Naive thymus-derived CD8-positive, alpha-beta T cell (primary cell): ENCODE data around the gene HUS1B. TPM values are rescaled to one million over a fixed set of nuclear protein-coding genes. Genes with fewer than 3 reads are reported as not detected.
A peak's percentile ranks its signal among the peaks of the same experiment; 100 is the strongest.
"Not testable (repeated sequence)": the region's sequence is repeated elsewhere in the genome, so short reads cannot be mapped to it uniquely, and the experiment has no call there.

Experiments used
- ATAC-seq, 2 donors: fragments of 150-1000 bp; cut with Tn5 transposase in 1 of 2; sonication (Bioruptor Pico), chemical (Tn5 transposase) in 1 of 2; 1 replicate in 1 of 2; 2 replicates in 1 of 2; pipeline ENCODE4 v1.10.0; 2021; ENCODE audit warnings: mild to moderate bottlenecking in 2 of 2, moderate library complexity in 2 of 2
- POLR2A ChIA-PET: fragments of 350-600 bp; sonication (Branson Sonifier 250); formaldehyde crosslinking; loops from one replicate; lab custom pipeline; 2021; ENCODE audit warnings: antibody characterized with exemption; lab: Charles Lee
- DNase-seq, 10 donors: peaks; one replicate each; pipeline versions ENCODE4 v3.0.0 to v3.0.0-alpha.2; 2020 to 2022
- H3K27ac Mint-ChIP-seq, 10 donors: one replicate each; pipeline ENCODE4 v1.8.0; 2020 to 2022; ENCODE audit warnings: mild to moderate bottlenecking in 10 of 10, mixed read lengths in 10 of 10, moderate library complexity in 4 of 10, inconsistent platforms in 1 of 10
- H3K27me3 Mint-ChIP-seq, 5 donors: one replicate each; pipeline ENCODE4 v1.8.0; 2021 to 2022; ENCODE audit warnings: mixed read lengths in 5 of 5
- H3K36me3 Mint-ChIP-seq, 3 donors: one replicate each; pipeline ENCODE4 v1.8.0; 2020 to 2022; ENCODE audit warnings: mixed read lengths in 3 of 3, mild to moderate bottlenecking in 2 of 3, inconsistent platforms in 1 of 3
- H3K4me1 Mint-ChIP-seq, 4 donors: one replicate each; pipeline ENCODE4 v1.8.0; 2021 to 2022; ENCODE audit warnings: mixed read lengths in 4 of 4
- H3K4me3 Mint-ChIP-seq, 10 donors: one replicate each; pipeline ENCODE4 v1.8.0; 2020 to 2022; ENCODE audit warnings: mild to moderate bottlenecking in 10 of 10, mixed read lengths in 10 of 10, moderate library complexity in 6 of 10, inconsistent platforms in 1 of 10
- H3K9me3 Mint-ChIP-seq, 9 donors: one replicate each; pipeline ENCODE4 v1.8.0; 2020 to 2022; ENCODE audit warnings: mixed read lengths in 9 of 9, mild to moderate bottlenecking in 3 of 9, inconsistent platforms in 1 of 9, moderate library complexity in 1 of 9
- polyA plus RNA-seq, 3 donors: library from polyadenylated mRNA; unstranded; fragments of 300-500 nt; fragmentation: Illumina TruSeq; gene quantifications; one replicate each; pipeline ENCODE4 v1.2.3, GENCODE V29; 2021
- total RNA-seq, 8 experiments: library from RNA in 2 of 8; stranded (reverse) in 2 of 8; gene quantifications; one replicate each; pipeline ENCODE4 v1.2.3 and lab custom pipeline; 2021 to 2026

Gene HUS1B
- total RNA-seq = 1 to 10 TPM; 1.6 to 2.5 TPM
- polyA plus RNA-seq = under 1 TPM; 0.58 to 0.89 (median 0.78) TPM
- 0.37 to 1.1 (median 0.68) reads per million in 6 experiments for total RNA-seq (lab: John Stamatoyannopoulos, UW)

DNA sequence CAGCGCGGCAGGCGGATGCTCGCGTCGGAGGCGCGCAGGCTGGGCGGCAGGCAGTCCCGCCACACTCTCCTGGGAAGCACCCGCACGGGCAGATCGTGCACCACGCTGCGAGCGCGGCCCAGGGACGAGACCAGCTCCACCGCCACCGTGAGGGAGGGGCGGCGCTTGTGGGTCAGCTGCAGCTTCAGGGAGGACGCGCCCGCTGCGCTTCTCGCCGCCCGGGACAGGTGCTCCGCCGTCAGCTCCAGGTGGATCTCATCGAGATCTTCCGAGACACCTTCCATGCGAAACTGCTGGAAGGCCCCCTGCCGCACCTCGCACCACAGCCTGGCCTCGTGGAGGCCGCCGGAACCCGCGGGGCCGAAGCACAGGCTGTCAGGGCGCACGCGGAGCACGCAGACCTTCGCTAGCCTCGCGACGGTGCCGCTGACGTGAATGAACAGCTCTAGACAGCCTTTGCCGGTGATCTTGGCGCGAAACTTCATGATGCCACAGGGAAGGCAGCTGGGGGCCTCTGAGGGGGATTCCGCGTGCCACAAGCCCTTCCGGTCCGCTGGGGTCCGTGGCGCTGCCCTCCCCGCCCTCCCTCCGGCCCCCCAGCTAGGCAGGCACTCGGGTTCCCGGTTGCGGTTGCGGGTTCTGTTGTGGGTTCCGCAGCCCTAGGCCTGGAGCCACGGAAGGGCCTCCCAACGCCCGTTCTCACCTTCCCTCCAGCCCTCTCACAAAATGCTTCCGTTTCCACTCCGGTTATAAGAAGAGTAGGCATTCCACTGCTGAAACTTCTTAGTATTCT is at the start of gene HUS1B:
TSS of gene HUS1B (minus strand) at position 641 of the 793 bp plus-strand sequence. CDS start at position 485, 156 bp downstream.
- Mint-ChIP-seq H3K4me1 (peaks cover 33 to 50% (median 42%) of the 10 kb centered on the region in 4 donors), H3K36me3 (peaks cover 17 to 41% (median 40%) of the 10 kb centered on the region in 3 donors), H3K27ac (peak within 1 kb of the TSS in 3 of 10 donors; percentile 17 to 77 (median 21)), H3K9me3 (peaks cover 0 to 5% (median 0%) of the 10 kb centered on the region in 9 donors), H3K27me3 (no peaks in the 10 kb centered on the region), H3K4me3 (no peak within 1 kb of the TSS)
- ATAC-seq = no peak
- DNase-seq = no peak
- POLR2A ChIA-PET = no interaction called here

DNA sequence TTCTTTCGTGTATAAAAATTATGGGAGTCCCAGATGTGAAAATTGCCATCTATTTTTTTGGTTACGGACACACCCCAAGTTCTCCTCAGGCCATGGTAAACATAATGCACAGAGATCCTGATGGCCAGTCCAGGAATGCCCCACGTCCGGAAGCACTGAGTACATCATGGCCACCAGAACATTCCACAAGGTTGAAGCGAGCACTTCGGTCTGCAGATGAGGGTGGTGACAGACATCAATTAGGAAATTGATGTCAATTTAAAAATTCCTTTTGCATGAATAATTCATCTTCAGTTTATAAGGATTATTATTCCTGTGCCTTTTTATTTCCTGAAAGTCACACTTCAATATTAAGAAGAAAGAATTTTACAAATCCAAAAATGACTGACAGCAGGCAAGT is 49.2 kb upstream of the HUS1B start:
- Mint-ChIP-seq H3K27ac (no peak overlapping the region), H3K27me3 (peaks cover 3 to 14% (median 6%) of the 10 kb centered on the region in 5 donors), H3K9me3 (no peaks in the 10 kb centered on the region), H3K4me3 (no peak overlapping the region), H3K36me3 (no peaks in the 10 kb centered on the region), H3K4me1 (peaks cover 5 to 14% (median 8%) of the 10 kb centered on the region in 4 donors)
- POLR2A ChIA-PET = no interaction called here
- DNase-seq (no peak), ATAC-seq (no peak)

DNA sequence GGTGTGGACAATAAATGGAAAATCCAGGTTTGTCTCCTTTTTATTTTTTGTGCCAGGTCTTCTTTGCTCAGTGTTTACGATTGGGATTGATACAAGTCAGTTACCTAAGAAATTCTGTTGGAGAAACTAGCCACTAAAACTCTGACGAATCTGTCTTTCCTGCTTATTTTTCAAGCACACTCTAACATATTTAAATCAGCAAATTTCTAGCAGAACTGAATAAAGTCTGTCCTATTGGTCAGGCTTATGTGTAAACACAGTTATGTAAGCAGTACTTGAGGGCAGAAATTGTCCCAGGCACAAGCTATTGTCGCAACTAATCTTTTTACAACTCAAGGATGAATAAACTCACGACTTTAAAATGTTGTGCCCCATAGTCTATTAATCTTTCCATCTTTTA is 48.1 kb upstream of the HUS1B start:
- ATAC-seq = no peak
- Mint-ChIP-seq H3K27me3 (peaks cover 3 to 14% (median 8%) of the 10 kb centered on the region in 5 donors), H3K4me1 (peaks cover 0 to 4% (median 1%) of the 10 kb centered on the region in 4 donors), H3K4me3 (no peak overlapping the region), H3K9me3 (no peaks in the 10 kb centered on the region), H3K36me3 (no peaks in the 10 kb centered on the region), H3K27ac (no peak overlapping the region)
- POLR2A ChIA-PET = no interaction called here
- no peak for DNase-seq

DNA sequence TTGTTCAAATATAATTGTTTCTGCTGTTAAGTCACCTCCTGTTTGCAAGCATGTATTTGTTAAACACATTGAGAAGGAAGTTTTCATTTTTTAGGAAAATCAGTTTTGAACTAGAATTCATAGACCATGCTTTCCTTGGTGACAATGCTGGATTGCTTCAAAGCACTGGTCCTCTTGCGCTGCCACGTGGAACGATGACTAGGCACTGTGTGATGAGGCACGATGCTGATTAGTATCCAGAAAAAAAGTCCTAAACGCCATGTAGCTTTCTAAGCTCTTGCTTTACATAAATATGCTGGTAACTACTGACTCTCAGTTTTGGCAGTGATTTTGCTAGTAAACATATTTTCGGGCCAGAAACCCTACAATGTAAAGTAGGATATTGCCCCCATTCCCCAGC is 47.1 kb upstream of the HUS1B start:
- Mint-ChIP-seq H3K4me1 (no peaks in the 10 kb centered on the region), H3K36me3 (no peaks in the 10 kb centered on the region), H3K9me3 (no peaks in the 10 kb centered on the region), H3K27ac (no peak overlapping the region), H3K27me3 (peaks cover 3 to 14% (median 8%) of the 10 kb centered on the region in 5 donors), H3K4me3 (no peak overlapping the region)
- POLR2A ChIA-PET = no interaction called here
- DNase-seq (no peak), ATAC-seq (no peak)

DNA sequence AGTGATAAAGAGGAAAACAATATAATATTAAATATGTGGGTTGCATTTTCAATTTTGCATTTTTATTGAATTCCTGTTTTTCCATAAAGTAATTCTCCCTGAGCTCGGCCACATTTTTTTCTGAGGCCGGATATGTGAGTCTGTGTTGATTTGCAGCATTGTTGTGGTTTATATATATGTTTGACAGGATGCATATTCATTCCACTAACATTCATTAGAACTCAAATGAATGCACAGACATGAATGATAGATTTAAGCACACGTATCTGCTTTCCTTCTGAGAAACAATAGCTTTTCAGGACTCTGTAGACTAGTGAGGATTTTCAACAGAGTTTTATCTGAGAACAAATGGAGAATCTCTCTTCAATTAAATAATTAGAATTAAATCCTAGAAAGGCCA is 46.7 kb upstream of the HUS1B start:
- POLR2A ChIA-PET = no interaction called here
- H3K27ac Mint-ChIP-seq = no peak overlapping the region
- no peak for ATAC-seq
- no peaks in the 10 kb centered on the region for H3K36me3 Mint-ChIP-seq
- no peak for DNase-seq
- no peaks in the 10 kb centered on the region for H3K9me3 Mint-ChIP-seq
- peaks cover 3 to 14% (median 8%) of the 10 kb centered on the region in 5 donors for H3K27me3 Mint-ChIP-seq
- no peaks in the 10 kb centered on the region for H3K4me1 Mint-ChIP-seq
- H3K4me3 Mint-ChIP-seq = no peak overlapping the region

DNA sequence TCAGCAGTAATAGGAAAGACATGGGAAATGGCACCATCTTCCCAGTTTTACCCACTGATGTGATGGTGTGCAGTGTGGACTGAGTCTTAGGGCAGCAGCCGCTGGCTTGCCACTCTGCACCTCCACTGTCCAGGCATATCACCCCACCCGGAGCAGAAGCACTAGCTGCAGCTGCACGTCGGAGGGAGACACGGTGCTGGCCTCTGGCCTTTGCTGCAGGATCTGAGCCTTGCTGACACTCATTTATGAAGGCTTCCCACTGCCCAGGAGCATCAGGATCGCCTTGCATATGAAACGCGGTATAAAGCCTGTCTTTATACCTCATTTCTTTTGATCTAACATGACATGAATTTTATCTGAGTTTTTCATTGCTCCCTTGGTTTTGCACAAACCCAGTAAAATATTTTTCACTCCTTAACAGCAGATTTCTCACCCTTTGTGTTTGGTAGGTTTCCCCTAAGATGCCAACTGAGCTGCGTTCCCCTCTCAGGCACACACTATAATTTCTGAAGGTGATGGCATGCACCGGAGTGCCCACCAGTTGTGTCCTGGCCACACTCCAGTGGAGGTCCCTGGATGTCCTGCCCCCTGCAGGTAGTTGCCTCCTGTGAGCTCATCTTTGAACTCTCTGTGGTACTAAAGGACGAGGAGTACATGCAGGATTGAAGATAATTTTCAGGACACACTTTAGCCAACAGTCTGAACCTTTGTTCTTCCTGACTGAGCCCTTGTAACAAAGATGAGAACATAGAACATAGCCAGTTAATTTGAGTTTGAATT is 45.0 kb upstream of the HUS1B start:
- H3K36me3 Mint-ChIP-seq = no peaks in the 10 kb centered on the region
- POLR2A ChIA-PET = interaction anchor here (0.9 kb wide), 1 partner anchor 10 kb away, joined by 3 read pairs; no protein-coding TSS in a partner anchor
- H3K27me3 Mint-ChIP-seq = peaks cover 0 to 9% (median 4%) of the 10 kb centered on the region in 5 donors
- no peak overlapping the region for H3K4me3 Mint-ChIP-seq
- no peak overlapping the region for H3K27ac Mint-ChIP-seq
- H3K9me3 Mint-ChIP-seq = no peaks in the 10 kb centered on the region
- ATAC-seq (no peak), DNase-seq (no peak)
- H3K4me1 Mint-ChIP-seq = no peaks in the 10 kb centered on the region

DNA sequence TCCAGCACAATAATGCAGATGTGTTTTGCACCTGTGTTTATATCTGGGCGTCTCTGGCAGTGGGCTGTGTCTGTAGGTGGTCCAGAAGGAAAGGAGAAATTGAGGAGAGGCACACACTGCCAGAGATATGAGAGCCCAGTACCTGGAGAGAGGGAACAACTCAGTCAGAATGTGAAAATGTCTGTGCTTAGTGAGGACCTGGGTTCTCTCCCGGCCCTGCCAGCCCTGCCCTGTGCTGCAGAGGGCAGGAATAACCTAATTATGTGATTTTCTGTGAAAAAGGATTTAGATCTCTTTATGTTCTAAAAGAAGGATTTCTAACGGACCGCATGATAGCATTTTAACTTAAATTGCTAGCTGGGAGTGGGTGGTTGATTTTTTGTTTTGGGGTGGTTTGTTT is 44.3 kb upstream of the HUS1B start:
- no peak overlapping the region for H3K4me3 Mint-ChIP-seq
- no peak overlapping the region for H3K27ac Mint-ChIP-seq
- H3K4me1 Mint-ChIP-seq = no peaks in the 10 kb centered on the region
- no peaks in the 10 kb centered on the region for H3K9me3 Mint-ChIP-seq
- peaks cover 0 to 8% (median 0%) of the 10 kb centered on the region in 5 donors for H3K27me3 Mint-ChIP-seq
- ATAC-seq (no peak), DNase-seq (no peak)
- no peaks in the 10 kb centered on the region for H3K36me3 Mint-ChIP-seq
- POLR2A ChIA-PET = interaction anchor here (0.9 kb wide), 1 partner anchor 9 kb away, joined by 3 read pairs; no protein-coding TSS in a partner anchor

DNA sequence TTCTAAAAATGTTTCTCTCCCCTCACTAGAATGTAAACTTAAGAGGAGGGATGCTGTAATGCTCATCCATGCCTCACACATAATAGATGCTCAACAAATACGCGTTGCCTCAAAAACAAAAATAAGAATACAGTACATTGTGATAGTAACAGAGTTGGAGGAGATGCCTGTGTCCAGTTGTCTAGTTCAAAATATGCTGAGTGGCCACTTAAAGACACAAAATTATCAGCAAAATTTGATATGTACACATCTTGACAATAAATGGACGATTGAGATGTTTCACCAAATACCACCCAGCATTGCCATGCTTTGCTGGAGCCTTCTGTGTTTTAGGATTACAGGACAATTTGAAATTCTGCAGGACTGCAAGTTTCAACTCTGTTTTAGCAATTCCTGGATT is 43.6 kb upstream of the HUS1B start:
- Mint-ChIP-seq H3K4me1 (no peaks in the 10 kb centered on the region), H3K9me3 (no peaks in the 10 kb centered on the region), H3K27ac (no peak overlapping the region), H3K4me3 (no peak overlapping the region), H3K36me3 (no peaks in the 10 kb centered on the region), H3K27me3 (peaks cover 0 to 8% (median 0%) of the 10 kb centered on the region in 5 donors)
- ATAC-seq (no peak), DNase-seq (no peak)
- POLR2A ChIA-PET = no interaction called here

DNA sequence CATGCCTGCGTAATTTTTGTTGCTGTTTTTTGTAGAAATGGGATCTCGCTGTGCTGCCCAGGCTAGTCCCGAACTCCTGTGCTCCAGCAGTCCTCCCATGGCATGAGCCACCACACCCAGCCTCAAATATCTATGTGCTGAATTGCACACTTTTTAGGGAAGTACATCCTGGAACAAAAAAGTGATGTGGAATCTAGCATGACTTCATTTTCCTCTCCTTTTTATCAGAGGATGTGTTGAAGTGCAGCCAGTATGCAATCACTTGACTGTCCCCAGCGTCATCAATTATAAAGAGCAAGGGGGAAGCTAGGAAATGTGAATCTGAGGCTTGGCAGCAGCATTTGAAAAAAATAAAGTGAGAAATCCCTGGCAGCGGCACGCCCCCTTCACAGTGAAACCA is 42.4 kb upstream of the HUS1B start:
- Mint-ChIP-seq H3K36me3 (no peaks in the 10 kb centered on the region), H3K27me3 (peaks cover 0 to 6% (median 0%) of the 10 kb centered on the region in 5 donors), H3K27ac (no peak overlapping the region)

DNA sequence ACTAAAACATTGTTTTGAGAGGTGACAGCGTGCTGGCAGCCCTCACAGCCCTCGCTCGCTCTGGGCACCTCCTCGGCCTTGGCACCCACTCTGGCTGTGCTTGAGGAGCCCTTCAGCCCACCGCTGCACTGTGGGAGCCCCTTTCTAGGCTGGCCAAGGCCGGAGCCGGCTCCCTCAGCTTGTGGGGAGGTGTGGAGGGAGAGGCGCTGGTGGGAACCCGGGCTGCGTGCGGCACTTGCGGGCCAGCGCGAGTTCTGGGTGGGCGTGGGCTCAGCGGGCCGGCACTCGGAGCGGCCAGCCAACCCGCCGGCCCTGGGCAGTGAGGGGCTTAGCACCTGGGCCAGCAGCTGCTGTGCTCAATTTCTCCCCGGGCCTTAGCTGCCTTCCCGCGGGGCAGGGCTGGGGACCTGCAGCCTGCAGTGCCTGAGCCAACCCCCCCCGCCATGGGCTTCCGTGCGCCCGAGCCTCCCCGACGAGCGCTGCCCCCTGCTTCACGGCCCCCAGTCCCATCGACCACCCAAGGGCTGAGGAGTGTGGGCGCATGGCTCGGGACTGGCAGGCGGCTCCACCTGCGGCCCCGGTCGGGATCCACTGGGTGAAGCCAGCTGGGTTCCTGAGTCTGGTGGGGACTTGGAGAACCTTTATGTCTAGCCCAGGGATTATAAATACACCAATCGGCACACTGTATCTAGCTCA is 37.7 kb upstream of the HUS1B start:
- not testable (repeated sequence) for H3K27me3 Mint-ChIP-seq, DNase-seq, H3K9me3 Mint-ChIP-seq, H3K36me3 Mint-ChIP-seq, H3K27ac Mint-ChIP-seq, ATAC-seq
- peaks cover 13 to 40% (median 32%) of the 10 kb centered on the region in 4 donors for H3K4me1 Mint-ChIP-seq
- POLR2A ChIA-PET = interaction anchor here (3.1 kb wide), 1 partner anchor 16 kb away, joined by 19 read pairs; no protein-coding TSS in a partner anchor
- H3K4me3 Mint-ChIP-seq = peak overlapping the region in 3 of 10 donors; percentile 38 to 95 (median 53)

More for the DNA sequence above, 42.4 kb upstream of the HUS1B start:
- POLR2A ChIA-PET = no interaction called here
- peaks cover 0 to 2% (median 0%) of the 10 kb centered on the region in 4 donors for H3K4me1 Mint-ChIP-seq
- no peak for DNase-seq
- no peak overlapping the region for H3K4me3 Mint-ChIP-seq
- no peak for ATAC-seq
- no peaks in the 10 kb centered on the region for H3K9me3 Mint-ChIP-seq

DNA sequence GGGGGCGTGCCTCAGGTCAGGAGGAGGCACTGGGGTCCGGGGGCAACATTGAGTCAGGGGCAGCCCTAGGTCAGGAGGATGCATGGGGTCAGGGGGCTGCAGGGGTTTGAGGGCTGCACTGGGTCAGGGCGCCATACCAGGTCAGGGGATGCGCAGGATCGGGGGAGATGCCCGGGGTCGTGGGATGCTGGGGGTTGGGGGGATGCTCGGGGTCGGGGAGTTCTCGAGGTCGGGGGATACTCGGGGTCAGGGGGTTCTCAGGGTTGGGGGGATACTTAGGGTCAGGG is 36.8 kb upstream of the HUS1B start:
- ATAC-seq (no peak), DNase-seq (no peak)
- Mint-ChIP-seq H3K4me3 (peak overlapping the region; percentile 32 to 98 (median 94)), H3K36me3 (peaks cover 0 to 8% (median 0%) of the 10 kb centered on the region in 3 donors), H3K9me3 (no peaks in the 10 kb centered on the region), H3K27ac (peak overlapping the region in 4 of 10 donors; percentile 31 to 93 (median 63)), H3K4me1 (peaks cover 16 to 46% (median 36%) of the 10 kb centered on the region in 4 donors), H3K27me3 (no peaks in the 10 kb centered on the region)
- POLR2A ChIA-PET = interaction anchor here (3.1 kb wide), 1 partner anchor 17 kb away, joined by 19 read pairs; no protein-coding TSS in a partner anchor
